DMS53 treated with DMSO at 0.1 percent for 48 hours (cell line): ENCODE results near the gene GH1.

Experiments
- DNase-seq: peaks from one replicate; lab custom pipeline; 2025; ENCODE audit not compliant: unreplicated experiment; lab: John Stamatoyannopoulos, UW

Gene GH1

GRCh38 chr17:63945784-63946439 lies 27.3 kb upstream of the GH1 start:
- DNase-seq: no peak

GRCh38 chr17:63944736-63945499 lies 26.3 kb upstream of the GH1 start:
- DNase-seq: no peak

- no peak for DNase-seq
Measured at GRCh38 chr17:63943745-63944144, 25.1 kb upstream of the GH1 start.

GRCh38 chr17:63942309-63942985 lies 23.8 kb upstream of the GH1 start:
- DNase-seq: no peak

- no peak for DNase-seq
Measured at GRCh38 chr17:63941751-63942150, 23.1 kb upstream of the GH1 start.

GRCh38 chr17:63941162-63941561 lies 22.5 kb upstream of the GH1 start:
- DNase-seq: no peak

GRCh38 chr17:63940584-63940983 lies 21.9 kb upstream of the GH1 start:
- no peak for DNase-seq

- DNase-seq: no peak
Measured at GRCh38 chr17:63939884-63940283, 21.2 kb upstream of the GH1 start.

- DNase-seq: no peak
Measured at GRCh38 chr17:63939401-63939800, 20.8 kb upstream of the GH1 start.

GRCh38 chr17:63937920-63938319 lies 19.3 kb upstream of the GH1 start:
- no peak for DNase-seq

- DNase-seq: no peak
Measured at GRCh38 chr17:63937319-63937718, 18.7 kb upstream of the GH1 start.

- DNase-seq: no peak
Measured at GRCh38 chr17:63934183-63935112, 15.8 kb upstream of the GH1 start.

- no peak for DNase-seq
Measured at GRCh38 chr17:63933598-63933997, 15.0 kb upstream of the GH1 start.

- no peak for DNase-seq
Measured at GRCh38 chr17:63932721-63933120, 14.1 kb upstream of the GH1 start.

GRCh38 chr17:63931981-63932561 lies 13.4 kb upstream of the GH1 start, which contains the start of gene CD79B:
CD79B (minus strand) TSS chr17:63932331; CDS start chr17:63932261, 70 bp downstream.
- no peak for DNase-seq

GRCh38 chr17:63930951-63931575 lies 12.4 kb upstream of the GH1 start:
- no peak for DNase-seq

GRCh38 chr17:63929860-63930766 lies 11.5 kb upstream of the GH1 start:
- no peak for DNase-seq

GRCh38 chr17:63928966-63929695 lies 10.5 kb upstream of the GH1 start:
- no peak for DNase-seq
